RWPE2 (cell line): ENCODE data around the gene EML5.

ENCODE experiments used
- ATAC-seq: fragments of 200-7000 bp; cut with Tn5 transposase; 3 replicates; pipeline ENCODE4 v1.9.1; 2021; ENCODE audit warnings: low read depth
- DNase-seq: peaks from one replicate; pipeline ENCODE4 v3.0.0-alpha.2; 2020; ENCODE audit warnings: low spot score
- H3K27ac ChIP-seq: fragments of 450-650 bp; 2 replicates; pipeline ENCODE4 v1.5.1; 2017; ENCODE audit warnings: mild to moderate bottlenecking; ENCODE audit not compliant: poor library complexity, severe bottlenecking
- H3K27me3 ChIP-seq: fragments of 250-450 bp; sonication (Bioruptor Pico); 2 replicates; pipeline ENCODE4 v1.5.1; 2021; ENCODE audit warnings: mild to moderate bottlenecking, moderate library complexity; ENCODE audit not compliant: insufficient read depth, poor library complexity, severe bottlenecking
- H3K36me3 ChIP-seq: fragments of 250-450 bp; sonication (Bioruptor Pico); 2 replicates; pipeline ENCODE4 v1.5.1; 2020; ENCODE audit warnings: low read depth, mild to moderate bottlenecking, moderate library complexity
- H3K4me1 ChIP-seq: fragments of 250-450 bp; sonication (Bioruptor Pico); 2 replicates; pipeline ENCODE4 v1.5.1; 2021; ENCODE audit warnings: mild to moderate bottlenecking, moderate library complexity; ENCODE audit not compliant: insufficient read depth, poor library complexity, severe bottlenecking
- H3K4me3 ChIP-seq: fragments of 250-450 bp; sonication (Bioruptor Pico); 2 replicates; pipeline ENCODE4 v1.5.1; 2021; ENCODE audit warnings: mild to moderate bottlenecking, moderate library complexity; ENCODE audit not compliant: severe bottlenecking
- H3K9me3 ChIP-seq: fragments of 250-450 bp; sonication (Bioruptor Pico); 2 replicates; pipeline ENCODE4 v1.5.1; 2021; ENCODE audit warnings: mild to moderate bottlenecking, moderate library complexity; ENCODE audit not compliant: severe bottlenecking
- CTCF ChIP-seq: fragments of 450-650 bp; IDR thresholded peaks from one replicate; pipeline ENCODE4 v1.5.1; 2017; ENCODE audit warnings: mild to moderate bottlenecking, moderate library complexity; ENCODE audit not compliant: poor library complexity, severe bottlenecking

EML5 gene

GRCh38 chr14:88710709-88711108, 82.0 kb downstream of the EML5 start:
- Histone ChIP-seq H3K4me3 (no peak overlapping the region), H3K9me3 (no peaks in the 10 kb centered on the region), H3K4me1 (peaks cover 13% of the 10 kb centered on the region), H3K27ac (no peak overlapping the region), H3K36me3 (no peaks in the 10 kb centered on the region), H3K27me3 (no peaks in the 10 kb centered on the region)
- no peak for TF ChIP-seq CTCF
- DNase-seq: no peak
- ATAC-seq: no peak

GRCh38 chr14:88707088-88707487, 85.7 kb downstream of the EML5 start:
- Histone ChIP-seq H3K4me3 (no peak overlapping the region), H3K27me3 (no peaks in the 10 kb centered on the region), H3K4me1 (peaks cover 23% of the 10 kb centered on the region), H3K9me3 (no peaks in the 10 kb centered on the region), H3K27ac (peak overlapping the region; percentile 47), H3K36me3 (no peaks in the 10 kb centered on the region)
- no peak for TF ChIP-seq CTCF
- DNase-seq (no peak), ATAC-seq (no peak)

GRCh38 chr14:88706425-88706824, 86.3 kb downstream of the EML5 start:
- TF ChIP-seq CTCF: no peak
- Histone ChIP-seq H3K27ac (peak overlapping the region; percentile 47), H3K9me3 (no peaks in the 10 kb centered on the region), H3K27me3 (no peaks in the 10 kb centered on the region), H3K4me1 (peaks cover 30% of the 10 kb centered on the region), H3K36me3 (no peaks in the 10 kb centered on the region), H3K4me3 (no peak overlapping the region)
- DNase-seq (no peak), ATAC-seq (peak; percentile 75)

GRCh38 chr14:88698651-88699050, 94.1 kb downstream of the EML5 start:
- ATAC-seq: peak; percentile 93
- no peak for DNase-seq
- TF ChIP-seq CTCF: no peak

GRCh38 chr14:88695870-88696269, 96.9 kb downstream of the EML5 start:
- Histone ChIP-seq H3K27ac (peak overlapping the region; percentile 88), H3K36me3 (no peaks in the 10 kb centered on the region), H3K4me3 (no peak overlapping the region), H3K9me3 (no peaks in the 10 kb centered on the region), H3K4me1 (peaks cover 32% of the 10 kb centered on the region), H3K27me3 (no peaks in the 10 kb centered on the region)
- TF ChIP-seq CTCF: no peak
- ATAC-seq (peak; percentile 53), DNase-seq (no peak)

More at GRCh38 chr14:88698651-88699050, 94.1 kb downstream of the EML5 start:
- peak overlapping the region; percentile 88 for H3K27ac ChIP-seq
- H3K27me3 ChIP-seq: no peaks in the 10 kb centered on the region
- no peaks in the 10 kb centered on the region for H3K9me3 ChIP-seq
- H3K4me3 ChIP-seq: no peak overlapping the region
- H3K36me3 ChIP-seq: no peaks in the 10 kb centered on the region
- peaks cover 47% of the 10 kb centered on the region for H3K4me1 ChIP-seq
